Coronary artery (tissue), 2 donors: ENCODE measurements around the gene SNX30.
"Not testable (repeated sequence)": the region's sequence is repeated elsewhere in the genome, so short reads cannot be mapped to it uniquely, and the experiment has no call there.

Experiments
- DNase-seq: peaks from one replicate; pipeline ENCODE4 v3.0.0-alpha.2; 2017; ENCODE audit warnings: low spot score
- H3K27ac ChIP-seq, 2 donors: fragments of 200-600 bp; sonication (generic); one replicate each; pipeline ENCODE4 v1.5.1; 2016 to 2019
- H3K4me3 ChIP-seq: fragments of 200-600 bp; sonication (generic); 2 replicates; pipeline ENCODE4 v1.5.1; 2016; ENCODE audit warnings: mild to moderate bottlenecking, moderate library complexity
- CTCF ChIP-seq: fragments of 200-600 bp; sonication (generic); IDR thresholded peaks from one replicate; pipeline ENCODE4 v1.5.1; 2019; ENCODE audit warnings: antibody characterized with exemption

Gene SNX30

GRCh38 chr9:112719241-112719691 is 31.3 kb upstream of the SNX30 start:
- H3K27ac ChIP-seq: no peak overlapping the region
- no peak for TF ChIP-seq CTCF
- H3K4me3 ChIP-seq: no peak overlapping the region
- no peak for DNase-seq

- TF ChIP-seq CTCF: no peak
- no peak overlapping the region for H3K4me3 ChIP-seq
- no peak for DNase-seq
- no peak overlapping the region for H3K27ac ChIP-seq
These were observed 30.9 kb upstream of the SNX30 start for GRCh38 chr9:112719696-112720095.

- no peak for TF ChIP-seq CTCF
- DNase-seq: no peak
- no peak overlapping the region for H3K27ac ChIP-seq
- H3K4me3 ChIP-seq: no peak overlapping the region
These were observed 30.3 kb upstream of the SNX30 start for GRCh38 chr9:112720113-112720780.

- not testable (repeated sequence) for H3K4me3 ChIP-seq, DNase-seq, H3K27ac ChIP-seq
These were observed 27.8 kb upstream of the SNX30 start for GRCh38 chr9:112722749-112723148.

GRCh38 chr9:112725961-112726360 is 24.6 kb upstream of the SNX30 start:
- no peak for TF ChIP-seq CTCF
- Histone ChIP-seq H3K27ac (peak overlapping the region in 1 of 2 donors; percentile 45), H3K4me3 (no peak overlapping the region)
- DNase-seq: no peak

GRCh38 chr9:112726428-112726827 is 24.1 kb upstream of the SNX30 start:
- Histone ChIP-seq H3K27ac (peak overlapping the region in 1 of 2 donors; percentile 34), H3K4me3 (no peak overlapping the region)
- no peak for DNase-seq
- TF ChIP-seq CTCF: no peak

GRCh38 chr9:112728401-112728800 is 22.2 kb upstream of the SNX30 start:
- TF ChIP-seq CTCF: no peak
- Histone ChIP-seq H3K4me3 (no peak overlapping the region), H3K27ac (no peak overlapping the region)
- no peak for DNase-seq
